Activated naive CD4-positive, alpha-beta T cell treated with anti-CD3 and anti-CD28 coated beads, Interleukin-2, amount 10 ng/mL, durations not matched to agents 7 days and 5 days (primary cell): ENCODE results near the gene C12orf43.
"Not testable (repeated sequence)": the region's sequence is repeated elsewhere in the genome, so short reads cannot be mapped to it uniquely, and the experiment has no call there.

Experiments
- CTCF ChIA-PET: fragments of 350-600 bp; sonication (Branson Sonifier 250); formaldehyde crosslinking; loops from one replicate; lab custom pipeline; 2021; ENCODE audit warnings: antibody characterized with exemption; lab: Charles Lee
- DNase-seq: peaks from one replicate; pipeline ENCODE4 v3.0.0-alpha.2; 2020
- H3K27ac Mint-ChIP-seq: one replicate; pipeline ENCODE4 v1.8.0; 2021; ENCODE audit warnings: mild to moderate bottlenecking, moderate library complexity, mixed read lengths
- H3K27me3 Mint-ChIP-seq: one replicate; pipeline ENCODE4 v1.8.0; 2021; ENCODE audit warnings: mild to moderate bottlenecking, mixed read lengths
- H3K36me3 Mint-ChIP-seq: one replicate; pipeline ENCODE4 v1.8.0; 2021; ENCODE audit warnings: mixed read lengths
- H3K4me1 Mint-ChIP-seq: one replicate; pipeline ENCODE4 v1.8.0; 2021; ENCODE audit warnings: mixed read lengths
- H3K4me3 Mint-ChIP-seq: one replicate; pipeline ENCODE4 v1.8.0; 2021; ENCODE audit warnings: mild to moderate bottlenecking, moderate library complexity, mixed read lengths
- H3K9me3 Mint-ChIP-seq: one replicate; pipeline ENCODE4 v1.8.0; 2021; ENCODE audit warnings: mixed read lengths

Gene C12orf43, protein sequence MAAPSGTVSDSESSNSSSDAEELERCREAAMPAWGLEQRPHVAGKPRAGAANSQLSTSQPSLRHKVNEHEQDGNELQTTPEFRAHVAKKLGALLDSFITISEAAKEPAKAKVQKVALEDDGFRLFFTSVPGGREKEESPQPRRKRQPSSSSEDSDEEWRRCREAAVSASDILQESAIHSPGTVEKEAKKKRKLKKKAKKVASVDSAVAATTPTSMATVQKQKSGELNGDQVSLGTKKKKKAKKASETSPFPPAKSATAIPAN

GRCh38 chr12:121015825-121016766 lies at the start of gene C12orf43:
C12orf43 (minus strand) TSS chr12:121016487; CDS start chr12:121016474, 13 bp downstream.
- H3K36me3 Mint-ChIP-seq = peaks cover 16% of the 10 kb centered on the region
- no peaks in the 10 kb centered on the region for H3K9me3 Mint-ChIP-seq
- CTCF ChIA-PET = interaction anchor here (0.6 to 1.3 kb wide), 3 partner anchors 11 to 387 kb away, joined by 3 to 6 read pairs (median 3); no protein-coding TSS in a partner anchor
- peak within 1 kb of the TSS; percentile 91 for H3K27ac Mint-ChIP-seq
- peak; percentile 96 for DNase-seq
- H3K4me1 Mint-ChIP-seq = peaks cover 25% of the 10 kb centered on the region
- no peaks in the 10 kb centered on the region for H3K27me3 Mint-ChIP-seq
- peak within 1 kb of the TSS; percentile 89 for H3K4me3 Mint-ChIP-seq

- peaks cover 17% of the 10 kb centered on the region for H3K27me3 Mint-ChIP-seq
- no peaks in the 10 kb centered on the region for H3K36me3 Mint-ChIP-seq
- no peaks in the 10 kb centered on the region for H3K9me3 Mint-ChIP-seq
- no peak for DNase-seq
- peaks cover 28% of the 10 kb centered on the region for H3K4me1 Mint-ChIP-seq
- H3K27ac Mint-ChIP-seq = no peak overlapping the region
- CTCF ChIA-PET = interaction anchor here (0.7 to 1.7 kb wide), 5 partner anchors 31 to 177 kb away, joined by 3 to 8 read pairs (median 3); no protein-coding TSS in a partner anchor
- H3K4me3 Mint-ChIP-seq = no peak overlapping the region
Measured at GRCh38 chr12:121065345-121065744, 49.1 kb upstream of the C12orf43 start.

GRCh38 chr12:121064586-121064985 lies 48.3 kb upstream of the C12orf43 start:
- CTCF ChIA-PET = interaction anchor here (0.7 to 1.7 kb wide), 3 partner anchors 32 to 177 kb away, joined by 3 to 8 read pairs (median 4); no protein-coding TSS in a partner anchor
- H3K4me3 Mint-ChIP-seq, H3K36me3 Mint-ChIP-seq, DNase-seq, H3K9me3 Mint-ChIP-seq, H3K27ac Mint-ChIP-seq: not testable (repeated sequence)
- H3K4me1 Mint-ChIP-seq = peaks cover 35% of the 10 kb centered on the region
- peaks cover 10% of the 10 kb centered on the region for H3K27me3 Mint-ChIP-seq

- Mint-ChIP-seq H3K36me3 (peaks cover under 1% of the 10 kb centered on the region), H3K27me3 (peaks cover 10% of the 10 kb centered on the region)
Measured at GRCh38 chr12:121064116-121064515, 47.8 kb upstream of the C12orf43 start.

DNA sequence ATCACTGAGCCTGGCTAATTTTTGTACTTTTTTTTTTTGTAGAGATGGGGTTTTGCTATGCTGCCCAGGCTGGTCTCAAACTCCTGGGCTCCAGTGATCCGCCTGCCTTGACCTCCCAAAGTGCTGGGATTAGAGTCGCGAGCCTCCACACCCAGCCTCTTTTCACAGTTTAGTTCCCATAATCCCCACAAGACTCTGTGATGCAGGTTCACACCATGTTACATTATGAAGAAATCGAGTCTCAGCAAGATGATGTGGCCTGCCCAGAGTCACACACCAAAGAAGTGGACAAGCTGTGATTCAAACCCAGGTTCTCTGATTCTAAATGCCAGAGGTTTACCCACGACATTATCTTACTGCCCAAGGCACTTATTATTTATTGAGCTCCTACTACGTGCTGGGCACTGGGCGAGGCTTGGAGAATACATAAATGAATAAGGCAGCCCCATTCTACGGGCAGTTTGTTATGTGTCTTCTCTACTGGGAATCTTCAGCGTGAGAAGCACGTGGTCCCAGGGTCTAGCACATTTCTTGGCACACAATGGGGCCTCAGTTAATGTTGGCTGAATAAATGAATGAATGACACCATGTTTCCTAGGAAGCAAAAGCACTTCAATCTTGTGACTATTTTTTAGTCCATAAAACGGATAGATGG lies 46.2 kb upstream of the C12orf43 start:
- peaks cover 14% of the 10 kb centered on the region for H3K27me3 Mint-ChIP-seq
- peaks cover 2% of the 10 kb centered on the region for H3K36me3 Mint-ChIP-seq
- CTCF ChIA-PET = interaction anchor here (3.9 to 6.5 kb wide), 3 partner anchors 26 to 56 kb away, joined by 32 to 59 read pairs (median 45); partner anchors contain the start of gene OASL
- H3K4me1 Mint-ChIP-seq = peaks cover 46% of the 10 kb centered on the region
- H3K9me3 Mint-ChIP-seq = no peaks in the 10 kb centered on the region
- DNase-seq = no peak
- no peak overlapping the region for H3K27ac Mint-ChIP-seq
- no peak overlapping the region for H3K4me3 Mint-ChIP-seq

More at GRCh38 chr12:121064116-121064515, 47.8 kb upstream of the C12orf43 start:
- no peak overlapping the region for H3K27ac Mint-ChIP-seq
- H3K4me1 Mint-ChIP-seq = peaks cover 39% of the 10 kb centered on the region
- CTCF ChIA-PET = interaction anchor here (1.7 kb wide), 1 partner anchor 32 kb away, joined by 8 read pairs; no protein-coding TSS in a partner anchor
- no peak for DNase-seq
- H3K4me3 Mint-ChIP-seq = no peak overlapping the region
- H3K9me3 Mint-ChIP-seq = no peaks in the 10 kb centered on the region

GRCh38 chr12:121061831-121062230 lies 45.5 kb upstream of the C12orf43 start:
- Mint-ChIP-seq H3K9me3 (no peaks in the 10 kb centered on the region), H3K4me3 (no peak overlapping the region), H3K36me3 (peaks cover 2% of the 10 kb centered on the region), H3K27me3 (peaks cover 17% of the 10 kb centered on the region), H3K27ac (no peak overlapping the region), H3K4me1 (peaks cover 48% of the 10 kb centered on the region)
- DNase-seq = no peak
- CTCF ChIA-PET = interaction anchor here (0.8 to 6.5 kb wide), 12 partner anchors 11 to 412 kb away, joined by 3 to 59 read pairs (median 8); partner anchors contain the start of gene OASL

- peaks cover 20% of the 10 kb centered on the region for H3K27me3 Mint-ChIP-seq
- H3K4me1 Mint-ChIP-seq = peaks cover 40% of the 10 kb centered on the region
- H3K9me3 Mint-ChIP-seq = no peaks in the 10 kb centered on the region
- peak overlapping the region; percentile 98 for H3K27ac Mint-ChIP-seq
- peak; percentile 81 for DNase-seq
- H3K36me3 Mint-ChIP-seq = peaks cover 2% of the 10 kb centered on the region
- H3K4me3 Mint-ChIP-seq = peak overlapping the region; percentile 77
- CTCF ChIA-PET = interaction anchor here (0.7 to 6.5 kb wide), 29 partner anchors 8 to 412 kb away, joined by 3 to 59 read pairs (median 5); partner anchors contain the start of genes C12orf43 and OASL
Measured at GRCh38 chr12:121060149-121061001, 44.1 kb upstream of the C12orf43 start.

GRCh38 chr12:121059031-121059898 lies 43.0 kb upstream of the C12orf43 start:
- Mint-ChIP-seq H3K4me1 (peaks cover 33% of the 10 kb centered on the region), H3K36me3 (peaks cover 2% of the 10 kb centered on the region), H3K27ac (peak overlapping the region; percentile 98), H3K27me3 (peaks cover 19% of the 10 kb centered on the region), H3K9me3 (no peaks in the 10 kb centered on the region), H3K4me3 (peak overlapping the region; percentile 77)
- CTCF ChIA-PET = interaction anchor here (0.7 to 6.5 kb wide), 27 partner anchors 8 to 476 kb away, joined by 3 to 59 read pairs (median 5); partner anchors contain the start of genes C12orf43 and OASL
- no peak for DNase-seq

- peaks cover 17% of the 10 kb centered on the region for H3K27me3 Mint-ChIP-seq
- CTCF ChIA-PET = interaction anchor here (1.0 to 6.5 kb wide), 2 partner anchors 52 kb away, joined by 4 to 59 read pairs; no protein-coding TSS in a partner anchor
- no peak for DNase-seq
- H3K4me3 Mint-ChIP-seq = no peak overlapping the region
- no peaks in the 10 kb centered on the region for H3K9me3 Mint-ChIP-seq
- H3K4me1 Mint-ChIP-seq = peaks cover 33% of the 10 kb centered on the region
- H3K27ac Mint-ChIP-seq = peak overlapping the region; percentile 28
- peaks cover 2% of the 10 kb centered on the region for H3K36me3 Mint-ChIP-seq
Measured at GRCh38 chr12:121057794-121058193, 41.5 kb upstream of the C12orf43 start.

DNA sequence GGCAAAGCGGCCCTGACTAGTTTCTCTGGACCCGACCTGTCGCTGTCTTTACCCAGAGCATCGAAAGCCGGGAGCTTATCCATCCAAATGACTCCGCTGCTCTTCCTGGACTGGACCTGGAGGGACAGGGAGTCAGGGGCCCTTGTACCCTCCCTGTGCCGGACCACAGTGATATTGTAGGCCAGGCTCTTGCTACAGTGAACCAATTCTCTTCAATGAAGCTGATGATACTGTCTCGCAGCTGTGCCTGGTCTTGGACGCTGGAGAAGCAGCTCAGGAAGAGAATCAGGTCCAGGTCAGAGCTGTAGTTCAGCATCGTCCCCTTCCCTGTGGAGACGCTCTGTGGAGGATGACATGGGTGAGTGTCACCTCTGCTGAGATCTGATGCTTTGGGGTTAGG lies 37.4 kb upstream of the C12orf43 start:
- Mint-ChIP-seq H3K27ac (no peak overlapping the region), H3K9me3 (no peaks in the 10 kb centered on the region), H3K36me3 (no peaks in the 10 kb centered on the region), H3K4me3 (no peak overlapping the region), H3K27me3 (peaks cover 37% of the 10 kb centered on the region), H3K4me1 (peaks cover 6% of the 10 kb centered on the region)
- CTCF ChIA-PET = interaction anchor here (0.6 kb wide), 2 partner anchors 64 to 123 kb away, joined by 3 read pairs; no protein-coding TSS in a partner anchor
- DNase-seq = no peak

GRCh38 chr12:121050725-121051124 lies 34.4 kb upstream of the C12orf43 start:
- DNase-seq = no peak
- H3K9me3 Mint-ChIP-seq = no peaks in the 10 kb centered on the region
- CTCF ChIA-PET = interaction anchor here (0.7 to 1.7 kb wide), 2 partner anchors 10 to 23 kb away, joined by 3 to 12 read pairs; no protein-coding TSS in a partner anchor
- H3K36me3 Mint-ChIP-seq = no peaks in the 10 kb centered on the region
- H3K4me1 Mint-ChIP-seq = peaks cover 5% of the 10 kb centered on the region
- H3K4me3 Mint-ChIP-seq = no peak overlapping the region
- H3K27me3 Mint-ChIP-seq = peaks cover 38% of the 10 kb centered on the region
- no peak overlapping the region for H3K27ac Mint-ChIP-seq

DNA sequence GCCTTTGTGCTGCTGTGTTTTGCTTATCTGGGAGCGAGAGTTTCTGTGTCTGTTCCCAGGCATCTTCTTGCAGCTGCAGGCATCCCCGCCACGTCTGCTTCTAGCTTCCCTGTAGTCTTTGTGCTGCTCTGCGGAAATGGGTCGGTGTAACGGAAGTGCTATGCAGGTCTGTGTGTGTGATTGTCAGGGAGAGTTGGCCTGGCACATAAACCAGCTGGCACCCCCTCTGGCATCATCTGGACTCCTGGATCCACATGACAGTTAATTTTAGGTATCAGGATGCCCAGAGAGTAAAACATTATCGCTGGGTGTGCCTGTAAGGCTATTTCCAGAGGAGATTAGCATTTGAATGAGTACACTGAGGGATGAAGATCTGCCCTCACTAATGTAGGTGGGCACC lies 32.2 kb upstream of the C12orf43 start:
- H3K4me1 Mint-ChIP-seq = peaks cover 12% of the 10 kb centered on the region
- no peaks in the 10 kb centered on the region for H3K9me3 Mint-ChIP-seq
- peak overlapping the region; percentile 53 for H3K4me3 Mint-ChIP-seq
- H3K27ac Mint-ChIP-seq = peak overlapping the region; percentile 66
- CTCF ChIA-PET = no interaction called here
- no peaks in the 10 kb centered on the region for H3K36me3 Mint-ChIP-seq
- no peak for DNase-seq
- peaks cover 52% of the 10 kb centered on the region for H3K27me3 Mint-ChIP-seq
